ENCODE measurements around the gene IQSEC3. TPM values are rescaled to one million over a fixed set of nuclear protein-coding genes. Genes with fewer than 3 reads are reported as not detected.
"Not testable (repeated sequence)": the region's sequence is repeated elsewhere in the genome, so short reads cannot be mapped to it uniquely, and the experiment has no call there.

IQSEC3 gene
- total RNA-seq, 1 donor from 2014 or later = not detected

DNA sequence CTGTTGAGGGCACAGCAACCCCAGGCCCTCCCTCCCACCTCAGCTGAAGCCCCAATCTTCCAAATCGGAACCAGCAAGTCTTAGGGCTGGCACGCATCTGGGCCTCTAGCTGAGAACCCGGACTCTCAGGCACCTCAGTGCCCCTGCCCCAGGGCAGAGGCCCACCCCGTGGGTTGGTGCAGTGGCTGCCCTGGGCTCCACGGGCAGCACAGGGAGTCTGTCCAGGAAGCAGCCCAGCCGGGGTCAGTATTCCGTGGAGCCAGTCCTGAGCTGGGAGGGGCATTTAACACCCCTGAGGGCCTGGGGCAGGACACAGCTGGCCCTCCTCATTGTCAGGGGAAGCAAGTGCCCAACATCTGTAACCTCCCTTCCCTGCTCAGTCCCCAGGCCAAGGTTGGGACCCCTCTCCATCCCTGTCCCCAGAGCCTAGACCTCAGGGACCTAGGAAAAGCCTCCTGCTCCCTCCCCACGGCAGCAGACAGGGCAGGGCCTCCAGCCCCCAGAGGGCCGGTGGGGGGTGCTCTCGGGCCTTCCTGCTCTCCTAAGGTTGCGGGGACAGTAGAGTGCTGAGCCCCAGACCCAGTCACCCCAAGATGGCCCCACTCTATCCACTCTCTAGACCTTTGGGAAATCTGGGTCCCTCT, 110.9 kb downstream of the IQSEC3 start:
- DNase-seq (ENCODE audit: low read depth) = no peak

DNA sequence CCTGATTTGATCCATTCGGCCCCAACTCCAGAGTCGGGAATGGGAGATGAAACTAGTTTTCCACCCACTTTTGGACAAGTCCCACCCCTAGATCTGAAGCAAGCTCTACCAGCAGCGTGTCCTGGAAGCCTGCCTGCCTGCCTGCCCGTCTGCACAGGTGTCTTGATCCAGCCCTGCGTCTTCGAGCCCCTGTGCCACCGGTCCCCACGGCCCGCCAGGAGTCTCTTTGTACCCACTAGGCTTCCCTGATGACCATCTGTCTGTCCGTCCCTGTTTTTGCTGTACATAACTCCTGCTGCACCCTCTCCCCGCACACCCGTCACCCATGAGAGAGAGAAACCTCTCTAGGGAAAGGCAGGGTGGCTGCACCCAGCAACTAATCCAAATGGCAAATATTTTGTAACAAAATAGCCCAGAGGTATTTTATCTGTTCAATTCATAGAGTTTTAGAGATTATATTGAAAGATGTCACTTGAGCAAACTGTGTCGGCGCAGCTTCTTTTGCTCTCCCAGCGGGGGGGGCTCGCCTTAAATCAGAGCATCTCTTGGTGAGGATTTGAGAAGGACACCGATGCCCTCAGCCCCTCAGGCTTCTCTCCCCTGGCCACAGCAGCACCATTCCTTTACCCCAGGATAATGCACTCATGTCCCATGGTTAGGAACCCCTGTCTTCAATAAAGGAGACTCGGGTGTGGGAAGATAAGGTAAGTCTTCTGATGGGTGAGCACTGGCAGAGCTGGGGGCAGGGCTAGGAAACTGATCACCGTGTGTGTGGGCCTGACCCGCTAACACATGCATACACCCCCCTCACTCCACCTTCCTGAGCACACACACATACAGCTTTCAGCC, 111.6 kb downstream of the IQSEC3 start:
- DNase-seq (ENCODE audit: low read depth) = no peak

DNA sequence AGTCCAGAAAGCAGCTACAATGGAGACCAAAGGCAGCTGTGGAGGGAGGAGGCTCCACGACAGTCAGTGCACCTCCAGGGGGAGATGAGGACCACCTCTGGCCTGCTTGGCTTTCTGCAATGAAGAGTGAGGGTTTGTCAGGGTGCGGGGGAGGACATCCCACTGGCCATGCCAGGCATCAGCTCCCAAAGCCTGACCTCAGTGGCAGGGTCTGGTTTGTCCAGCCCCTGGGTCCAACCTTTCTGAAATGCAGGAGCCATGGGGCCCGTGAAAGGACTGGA, 112.2 kb downstream of the IQSEC3 start:
- no peak for DNase-seq (ENCODE audit: low read depth)

DNA sequence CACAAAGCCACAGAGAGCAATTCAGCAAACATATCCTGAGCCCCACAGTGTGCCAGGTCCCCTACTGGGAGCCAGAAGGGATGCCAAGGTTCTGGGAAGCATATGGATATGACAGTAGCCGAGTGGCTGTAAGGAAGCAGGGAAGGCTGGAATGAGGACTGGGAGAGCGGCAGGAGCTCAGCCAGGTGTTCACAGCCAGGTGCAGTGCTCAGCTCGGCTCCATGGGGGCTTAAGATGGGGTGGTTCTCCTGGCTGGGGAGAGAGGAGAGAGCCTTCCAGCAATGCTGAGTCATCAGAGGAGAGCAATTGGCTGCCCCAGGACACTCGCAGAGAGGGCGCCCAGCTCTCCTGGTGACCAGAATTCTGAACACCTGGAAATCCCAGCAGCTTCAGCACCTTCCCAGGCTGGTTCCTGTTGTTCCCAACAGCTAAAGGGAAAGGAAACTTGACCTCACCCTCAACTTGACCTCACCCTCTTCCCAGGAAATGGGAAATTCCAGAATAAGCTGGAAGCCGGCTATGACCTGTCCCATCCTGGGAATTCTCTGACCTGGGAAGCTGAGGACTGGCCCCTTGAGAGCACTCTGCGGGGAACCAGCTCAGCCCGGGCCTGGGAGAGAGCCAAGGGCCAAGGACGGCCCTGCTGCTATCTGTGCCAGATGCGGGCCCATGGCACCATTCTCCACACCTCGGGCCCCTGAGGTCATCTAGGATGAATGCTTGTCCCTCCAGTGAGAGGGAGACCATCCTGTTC, 112.7 kb downstream of the IQSEC3 start:
- DNase-seq (ENCODE audit: low read depth) = no peak

DNA sequence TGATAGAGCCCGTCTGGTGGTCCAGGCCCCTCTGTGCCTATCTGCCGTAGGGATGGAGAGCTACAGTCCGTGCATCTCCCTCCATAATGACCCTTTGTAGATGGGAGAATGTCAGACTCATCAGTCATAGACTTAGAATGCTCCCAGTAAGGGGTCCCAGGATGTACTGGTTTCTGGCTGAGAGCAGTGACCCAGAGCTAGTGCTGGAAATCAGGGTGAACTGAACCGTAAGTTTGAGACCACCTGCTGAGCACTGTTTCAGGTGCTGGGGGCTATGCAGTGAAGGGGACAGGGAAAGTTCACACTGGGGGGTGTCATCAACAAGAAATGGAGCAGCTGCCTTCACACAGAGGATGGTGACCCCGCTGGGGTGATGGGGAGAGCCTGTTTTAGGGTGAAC, 113.3 kb downstream of the IQSEC3 start:
- DNase-seq (ENCODE audit: low read depth) = no peak

DNA sequence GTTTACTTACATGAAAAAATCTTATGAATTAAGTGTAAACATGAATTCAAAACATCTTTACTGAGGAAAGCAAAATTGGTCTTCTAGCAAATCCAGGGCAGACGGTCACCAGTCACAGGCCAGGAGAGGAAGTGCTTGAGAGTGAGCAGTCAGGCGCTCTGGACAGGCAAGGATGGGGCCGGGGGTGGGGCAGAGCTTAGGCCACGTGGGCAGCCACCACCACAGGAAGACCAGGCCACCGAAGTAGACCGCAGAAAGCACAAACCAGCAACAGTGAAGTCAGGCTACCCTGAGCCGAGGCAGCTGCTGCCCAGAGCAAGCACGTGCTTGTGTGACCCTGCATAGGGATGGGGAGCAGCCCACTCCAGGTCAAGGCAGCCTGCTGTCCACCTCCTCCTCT, 113.9 kb downstream of the IQSEC3 start:
- no peak for DNase-seq (ENCODE audit: low read depth)

DNA sequence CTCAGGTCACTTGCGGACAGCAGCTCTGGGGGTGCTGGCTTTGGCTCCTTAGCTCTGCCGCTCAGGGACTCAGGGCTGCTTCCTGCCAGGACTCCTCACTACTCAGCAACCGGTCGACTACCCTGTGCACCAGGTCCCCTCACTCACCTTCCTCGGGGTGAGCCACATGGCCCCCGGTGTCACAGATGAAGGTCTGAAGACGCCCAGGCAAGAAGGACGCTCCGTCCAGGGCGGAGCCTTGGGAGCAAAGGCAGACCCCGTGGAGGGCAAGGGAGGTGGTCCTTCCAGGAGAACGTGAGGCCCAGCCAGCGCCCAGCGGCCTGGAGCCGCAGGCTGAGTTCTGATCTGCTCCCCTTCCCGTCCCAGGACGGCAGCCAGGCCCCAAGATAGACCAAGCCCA, 115.4 kb downstream of the IQSEC3 start:
- no peak for DNase-seq (ENCODE audit: low read depth)

DNA sequence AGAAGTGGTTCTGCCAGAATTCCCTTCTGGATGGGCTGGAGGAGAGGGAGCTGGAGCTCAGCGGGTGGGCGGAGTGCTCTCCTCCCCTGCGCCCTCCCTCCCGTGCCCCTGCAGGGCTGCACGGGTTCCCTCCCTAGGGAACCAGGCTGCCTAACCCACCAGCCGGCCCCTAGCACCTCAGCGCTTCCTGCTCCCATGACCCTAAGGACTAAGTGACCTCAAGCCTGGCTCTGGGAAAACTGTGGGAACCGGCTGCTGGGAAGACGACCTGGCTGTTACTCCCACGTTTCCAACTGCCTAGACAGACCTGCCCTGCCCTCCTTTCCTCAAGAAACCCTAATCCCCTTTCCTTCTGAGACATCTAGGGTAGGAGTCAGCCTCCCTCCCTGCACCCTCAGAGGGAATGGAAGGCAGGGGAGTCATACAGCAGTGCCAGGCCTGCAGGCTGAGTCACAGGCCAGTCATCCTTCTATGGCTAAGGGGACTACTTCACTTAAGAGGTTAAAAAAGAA, 115.9 kb downstream of the IQSEC3 start:
- DNase-seq (ENCODE audit: low read depth) = peak; percentile 33

DNA sequence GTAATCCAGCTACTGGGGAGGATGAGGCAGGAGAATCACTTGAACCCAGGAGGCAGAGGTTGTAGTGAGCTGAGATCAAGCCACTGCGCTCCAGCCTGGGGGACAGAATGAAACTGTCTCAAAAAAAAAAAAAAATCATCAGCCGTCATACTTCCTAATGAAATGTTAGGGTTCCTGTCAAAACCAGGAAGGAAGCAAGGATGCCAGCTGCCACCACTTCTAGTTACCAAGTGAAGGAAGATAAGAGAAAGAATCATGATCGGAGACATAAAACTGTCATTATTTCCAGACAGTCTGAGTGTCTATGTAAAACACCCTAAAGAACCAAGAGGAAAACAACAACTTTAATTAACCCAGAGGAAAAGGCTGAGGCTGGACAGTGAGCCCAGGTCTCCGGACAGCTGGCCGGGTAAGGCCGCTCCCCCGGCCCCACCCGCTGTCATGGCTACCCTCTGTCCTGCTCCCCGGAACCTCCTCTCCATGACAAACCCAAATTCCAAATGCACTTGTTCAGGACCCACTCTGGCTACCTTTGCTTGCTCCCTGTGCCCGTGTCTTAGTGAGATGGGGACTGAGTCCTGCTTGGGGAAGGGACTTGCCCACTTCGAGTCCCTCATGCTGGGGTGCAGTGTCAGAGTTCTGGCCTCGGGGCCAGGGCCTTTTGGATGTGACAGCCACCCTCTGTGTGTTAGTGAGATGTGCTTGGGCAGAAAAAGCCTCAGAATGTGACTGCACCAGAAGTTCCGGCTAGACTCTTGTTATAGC, 118.4 kb downstream of the IQSEC3 start:
- DNase-seq (ENCODE audit: low read depth) = no peak

DNA sequence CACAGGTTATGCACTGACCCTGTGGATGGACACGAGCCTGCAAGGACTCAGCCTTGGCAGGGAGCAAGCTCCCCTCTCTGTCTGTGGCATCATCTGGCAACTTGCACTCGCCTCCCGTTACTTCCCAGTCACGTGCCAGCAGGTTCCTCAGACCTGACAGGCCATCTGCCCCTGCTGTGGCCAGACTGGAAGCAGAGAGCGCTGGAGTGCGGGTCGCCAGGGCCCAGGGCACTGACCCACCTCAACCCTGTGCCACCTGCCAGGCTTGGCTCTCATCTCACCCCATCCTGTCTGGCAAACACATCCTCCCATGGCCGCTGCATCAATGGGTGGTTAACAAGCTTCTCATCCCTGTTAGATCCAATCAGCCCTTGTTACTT, 119.0 kb downstream of the IQSEC3 start:
- peak; percentile 28 for DNase-seq (ENCODE audit: low read depth)

DNA sequence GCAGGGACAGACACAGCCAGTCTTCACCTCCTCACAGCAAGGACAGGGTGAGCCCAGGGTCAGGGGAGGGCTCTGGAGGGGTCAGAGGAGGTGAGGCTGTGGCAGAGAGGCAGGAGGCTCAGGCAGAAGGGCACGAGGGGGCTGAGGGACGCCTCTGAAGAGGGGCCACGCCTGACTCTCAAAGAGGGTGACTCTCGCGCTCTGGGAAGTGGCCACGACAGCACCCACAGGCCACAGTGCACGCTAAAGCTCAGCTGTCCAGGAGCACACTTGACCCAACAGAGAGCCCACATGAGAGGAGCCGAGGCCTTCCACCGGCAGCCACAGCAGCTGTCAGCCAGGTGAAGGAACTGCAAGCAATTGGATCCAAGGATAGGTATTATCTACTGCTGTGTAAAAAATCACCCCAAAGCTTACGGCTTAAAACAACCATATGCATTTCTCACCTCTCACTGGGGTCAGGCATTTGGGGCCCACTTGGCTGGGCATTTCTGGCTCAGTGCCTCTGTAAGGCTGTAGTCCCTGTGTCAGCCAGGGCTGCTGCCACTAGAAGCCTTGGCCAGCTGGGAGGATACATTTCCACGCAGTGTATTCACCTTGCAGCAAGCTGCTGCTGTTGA, 119.5 kb downstream of the IQSEC3 start:
- peak; percentile 76 for DNase-seq (ENCODE audit: low read depth)

DNA sequence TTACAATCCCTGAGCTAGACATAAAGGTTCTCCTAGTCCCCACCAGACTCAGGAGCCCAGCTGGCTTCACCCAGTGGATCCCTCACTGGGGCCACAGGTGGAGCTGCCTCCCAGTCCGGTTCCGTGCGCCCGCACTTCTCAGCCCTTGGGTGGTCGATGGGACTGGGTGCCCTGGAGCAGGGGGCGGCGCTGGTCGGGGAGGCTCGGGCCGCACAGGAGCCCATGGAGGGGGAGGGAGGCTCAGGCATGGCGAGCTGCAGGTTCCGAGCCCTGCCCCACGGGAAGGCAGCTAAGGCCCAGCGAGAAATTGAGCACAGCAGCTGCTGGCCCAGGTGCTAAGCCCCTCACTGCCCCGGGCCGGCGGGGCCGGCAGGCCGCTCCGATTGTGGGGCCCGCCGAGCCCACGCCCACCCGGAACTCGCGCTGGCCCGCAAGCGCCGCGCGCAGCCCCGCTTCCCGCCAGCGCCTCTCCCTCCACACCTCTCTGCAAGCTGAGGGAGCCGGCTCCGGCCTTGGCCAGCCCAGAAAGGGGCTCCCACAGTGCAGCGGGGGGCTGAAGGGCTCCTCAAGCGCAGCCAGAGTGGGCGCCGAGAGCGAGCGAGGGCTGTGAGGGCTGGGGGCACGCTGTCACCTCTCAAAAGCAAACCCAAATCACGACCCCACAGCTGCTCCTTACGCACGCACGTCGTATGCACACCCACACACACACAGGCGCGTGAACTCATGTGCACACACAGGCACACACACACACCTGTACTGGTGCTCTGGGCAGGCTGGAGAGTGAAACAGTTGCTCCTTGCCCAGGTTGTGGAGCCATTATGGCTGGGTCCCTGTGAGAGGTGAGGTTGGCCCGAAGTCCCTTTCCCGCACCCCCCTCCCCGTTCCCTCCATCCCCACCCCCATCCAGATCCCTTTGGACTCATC, 121.7 kb downstream of the IQSEC3 start:
- not testable (repeated sequence) for DNase-seq (ENCODE audit: low read depth)

DNA sequence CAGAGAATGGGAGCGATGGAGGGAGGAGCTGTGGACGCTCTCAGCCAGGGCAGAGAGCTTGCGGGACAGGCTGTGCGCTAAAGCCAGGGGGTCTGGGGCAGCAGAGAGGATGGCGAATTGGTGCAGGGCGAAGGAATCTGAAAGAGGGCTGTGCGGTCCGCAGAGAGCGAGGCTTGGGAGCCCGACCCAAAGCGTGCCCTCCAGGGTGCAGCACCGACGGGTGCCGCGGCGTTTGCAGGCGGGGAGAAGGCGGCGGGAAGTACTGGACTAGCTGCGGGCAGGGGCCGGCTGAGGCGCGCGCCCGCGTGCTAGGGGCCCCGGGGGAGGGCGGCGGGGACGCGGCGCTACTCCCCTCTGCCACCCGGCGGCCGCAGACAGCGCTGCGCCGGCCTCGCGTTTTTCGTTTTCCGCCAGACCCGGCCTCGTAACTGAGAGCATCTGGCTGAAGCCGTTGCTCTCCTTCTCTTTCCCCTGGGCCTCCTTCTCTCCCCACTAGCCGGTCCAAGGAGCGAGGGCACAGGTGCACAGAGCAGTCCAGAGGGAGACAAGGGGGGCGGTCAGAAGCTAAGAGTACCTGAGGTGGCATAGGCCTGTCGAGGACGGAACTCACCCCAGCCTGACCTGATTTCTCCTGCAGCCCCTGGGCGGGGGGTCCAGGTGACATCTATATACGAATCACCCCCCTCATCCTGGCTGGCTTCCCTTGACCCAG, 122.5 kb downstream of the IQSEC3 start:
- DNase-seq (ENCODE audit: low read depth) = no peak

DNA sequence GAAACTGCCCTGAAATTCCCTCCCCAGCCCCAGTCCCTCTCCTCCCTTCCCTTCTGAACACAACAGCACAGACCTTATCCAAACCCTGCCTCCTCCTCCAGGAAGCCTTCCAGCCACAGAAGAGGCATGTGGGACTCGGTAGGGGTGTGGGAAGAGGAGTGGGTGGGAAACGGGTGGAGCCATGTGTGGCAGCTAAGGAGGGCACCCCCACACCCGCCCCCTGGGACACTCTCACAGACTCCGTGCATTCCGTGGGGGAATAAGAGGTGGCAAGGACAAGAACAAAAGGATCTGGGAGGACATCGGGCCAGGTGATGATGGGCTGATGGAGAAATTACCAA, 123.0 kb downstream of the IQSEC3 start:
- DNase-seq (ENCODE audit: low read depth) = no peak

DNA sequence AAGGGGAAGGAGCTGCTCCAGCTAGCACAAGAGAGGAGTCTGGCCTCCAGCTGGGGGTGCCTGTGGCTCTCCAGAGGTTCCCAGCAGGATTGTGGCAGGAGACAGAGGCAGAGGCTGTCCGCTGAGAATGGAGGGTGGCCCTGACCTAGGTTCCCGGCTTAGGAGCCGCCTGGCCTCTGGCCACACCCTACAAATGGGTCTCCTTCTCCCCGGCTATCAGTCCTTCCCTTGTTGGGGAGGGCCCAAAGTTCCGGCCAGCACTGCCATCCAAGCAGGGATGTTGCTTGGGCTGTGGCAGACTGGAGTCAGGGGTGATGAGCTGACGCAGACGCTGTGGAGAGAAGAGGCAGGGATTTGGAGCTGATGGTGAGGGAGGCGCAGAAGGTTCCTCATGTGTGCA, 124.3 kb downstream of the IQSEC3 start:
- no peak for DNase-seq (ENCODE audit: low read depth)

DNA sequence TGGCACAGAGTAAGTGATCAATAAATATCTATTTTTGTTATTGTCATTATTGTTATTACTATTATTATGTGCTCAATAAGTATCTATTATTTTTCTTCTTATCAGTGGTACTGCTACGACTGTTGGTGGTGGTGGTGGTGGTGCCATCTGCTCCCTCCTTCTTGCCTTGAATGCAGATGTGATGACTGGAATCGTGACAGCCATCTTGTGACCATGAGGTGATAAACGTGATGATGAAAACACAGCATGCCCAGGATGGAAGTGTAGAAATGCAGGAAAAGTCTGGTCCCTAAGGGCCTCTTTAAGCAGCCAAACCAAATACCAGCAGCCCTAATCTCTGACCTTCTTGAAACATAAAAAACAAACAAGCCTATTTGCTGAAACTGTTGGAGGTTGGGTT, 125.0 kb downstream of the IQSEC3 start:
- no peak for DNase-seq (ENCODE audit: low read depth)

DNA sequence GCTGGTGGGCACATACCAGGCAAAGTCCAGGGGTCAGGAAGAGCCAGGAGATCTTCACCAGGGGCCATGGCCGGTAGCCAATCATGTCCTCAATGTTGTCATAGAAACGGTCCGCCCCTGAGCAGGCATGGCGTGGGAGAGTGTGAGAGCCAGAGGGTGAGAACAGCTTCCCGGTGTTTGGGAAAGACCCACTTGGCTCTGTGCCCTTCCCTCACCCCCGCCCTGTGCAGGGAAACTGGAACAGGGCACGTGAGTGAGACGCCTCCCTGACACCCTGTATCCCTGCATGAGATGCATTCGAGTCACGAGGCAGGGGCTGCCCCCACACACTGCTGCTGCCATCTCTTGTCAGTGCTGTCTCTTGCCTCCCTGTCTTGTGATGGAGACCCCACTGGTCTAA, 126.7 kb downstream of the IQSEC3 start:
- no peak for DNase-seq (ENCODE audit: low read depth)

DNA sequence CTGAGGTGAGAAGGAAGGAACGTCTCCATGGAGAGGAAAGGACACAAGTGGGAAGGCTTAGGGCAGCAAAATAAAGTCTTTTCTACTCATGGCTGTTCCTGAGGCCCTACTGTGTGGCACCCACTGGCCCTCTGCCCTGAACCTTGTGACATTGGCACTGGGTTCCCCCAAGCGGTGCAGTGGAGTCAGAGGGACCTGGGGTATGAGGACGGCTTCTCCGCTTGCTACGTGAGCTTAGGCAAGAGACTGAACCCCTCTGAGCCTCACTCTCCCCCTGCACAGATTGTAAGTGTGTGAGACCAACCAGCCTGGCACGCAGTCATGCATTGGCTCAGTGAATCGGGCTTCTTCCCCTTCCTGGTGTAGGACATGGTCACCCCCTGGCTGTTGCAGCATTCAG, 127.7 kb downstream of the IQSEC3 start:
- no peak for DNase-seq (ENCODE audit: low read depth)

DNA sequence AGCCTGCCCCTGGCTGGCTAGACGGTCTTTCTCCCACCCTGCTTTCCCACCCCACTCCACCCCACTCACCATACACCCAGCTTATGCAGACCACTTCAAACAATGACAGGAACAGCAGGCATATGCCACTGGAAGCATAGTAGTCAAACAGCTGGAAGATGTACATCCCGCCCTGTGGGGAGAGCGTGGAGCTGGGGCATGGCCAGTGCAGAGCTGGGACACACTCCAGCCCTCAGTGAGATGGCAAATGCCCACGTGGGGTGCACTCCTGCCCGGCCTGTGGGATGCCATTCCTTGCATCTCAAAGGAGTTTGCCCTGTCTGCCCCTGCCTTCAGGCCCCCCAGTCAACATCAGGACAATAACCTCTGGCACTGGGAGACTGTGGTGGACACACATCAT, 128.6 kb downstream of the IQSEC3 start:
- no peak for DNase-seq (ENCODE audit: low read depth)
